Lung (tissue), 12 donors: Measurements from ENCODE around the gene SCIMP. TPM values are rescaled to one million over a fixed set of nuclear protein-coding genes. Genes with fewer than 3 reads are reported as not detected.
"Not testable (repeated sequence)": the region's sequence is repeated elsewhere in the genome, so short reads cannot be mapped to it uniquely, and the experiment has no call there.

Experiments used
- ATAC-seq: fragments of 200-7000 bp; cut with Tn5 transposase; one replicate; pipeline ENCODE4 v1.9.1; 2020; ENCODE audit warnings: moderate number of reproducible peaks; ENCODE audit not compliant: insufficient read depth, low FRiP score
- DNase-seq, 3 donors: peaks; one replicate each; pipeline ENCODE4 v3.0.0-alpha.2; 2013 to 2017
- H3K27ac ChIP-seq, 2 donors: one replicate each; pipeline ENCODE4 v1.5.1; 2013; ENCODE audit warnings: mild to moderate bottlenecking in 2 of 2, moderate library complexity in 2 of 2, control low read depth in 1 of 2, inconsistent platforms in 1 of 2, low read depth in 1 of 2, low read length in 1 of 2
- H3K27me3 ChIP-seq, 3 donors: one replicate each; pipeline ENCODE4 v1.5.1; 2013; ENCODE audit warnings: low read length in 2 of 3; ENCODE audit not compliant: control insufficient read depth in 3 of 3, insufficient read depth in 3 of 3
- H3K36me3 ChIP-seq, 4 donors: one replicate each; pipeline ENCODE4 v1.5.1; 2013; ENCODE audit warnings: low read length in 4 of 4, mild to moderate bottlenecking in 1 of 4, moderate library complexity in 1 of 4; ENCODE audit not compliant: control insufficient read depth in 4 of 4, insufficient read depth in 4 of 4
- H3K4me1 ChIP-seq, 5 donors: one replicate each; pipeline ENCODE4 v1.5.1; 2013; ENCODE audit warnings: low read length in 5 of 5, mild to moderate bottlenecking in 2 of 5, moderate library complexity in 1 of 5; ENCODE audit not compliant: control insufficient read depth in 5 of 5, insufficient read depth in 5 of 5
- H3K4me3 ChIP-seq: one replicate; pipeline ENCODE4 v1.5.1; 2013; ENCODE audit warnings: mild to moderate bottlenecking, control low read depth, moderate library complexity
- H3K9ac ChIP-seq, 2 donors: one replicate each; pipeline ENCODE4 v1.5.1; 2013; ENCODE audit warnings: low read length in 2 of 2, control low read depth in 1 of 2; ENCODE audit not compliant: insufficient read depth in 1 of 2
- H3K9me3 ChIP-seq, 4 donors: one replicate each; pipeline ENCODE4 v1.5.1; 2013; ENCODE audit warnings: low read length in 3 of 4, mild to moderate bottlenecking in 1 of 4, moderate library complexity in 1 of 4; ENCODE audit not compliant: control insufficient read depth in 4 of 4, insufficient read depth in 3 of 4
- CTCF ChIP-seq: IDR thresholded peaks from 2 replicates; pipeline ENCODE4 v1.5.1; 2012; ENCODE audit warnings: mild to moderate bottlenecking; ENCODE audit errors: control extremely low read depth, extremely low read depth
- WGBS, 2 donors: extraction: QIAGEN DNeasy Blood & Tissue Kit; methylation state at CpG; one replicate each; pipeline ENCODE4 v1.1.7; 2013; 5-methylcytosine and 5-hydroxymethylcytosine counted together
- polyA plus RNA-seq, 2 donors: library from polyadenylated mRNA; stranded (reverse); fragments of 200-250 nt; gene quantifications; one replicate each; pipeline ENCODE4 v1.2.1, GENCODE V29; 2013
- total RNA-seq, 2 donors: library from RNA; depleted of rRNA in 1 of 2; stranded (reverse); fragments of >200 nt in 1 of 2; gene quantifications; one replicate each; pipeline ENCODE4 v1.2.1, GENCODE V29; 2014 to 2021
- donor health status: control.
- donor health status: control.
- donor health status: Bipolar disorder and iron deficiency.
- donor health status: healthy.
- donor health status: DM: yes; HTN: yes; CAD: no.

The SCIMP gene
- total and polyA plus RNA-seq, 4 donors = 2.3 to 22.2 (median 11.2) TPM

GRCh38 chr17:5182597-5183409, 51.9 kb downstream of the SCIMP start:
- WGBS, 2 donors = 99% methylated on average over 6 of the region's 6 CpGs
- peaks cover 28 to 57% (median 39%) of the 10 kb centered on the region in 4 donors for H3K9me3 ChIP-seq
- no peak for TF ChIP-seq CTCF
- no peaks in the 10 kb centered on the region for H3K4me1 ChIP-seq
- DNase-seq = no peak
- H3K36me3 ChIP-seq = peaks cover 0 to 36% (median 15%) of the 10 kb centered on the region in 4 donors
- H3K4me3 ChIP-seq = no peak overlapping the region
- H3K27ac ChIP-seq = no peak overlapping the region
- H3K9ac ChIP-seq = no peak overlapping the region
- ATAC-seq = no peak
- no peaks in the 10 kb centered on the region for H3K27me3 ChIP-seq

GRCh38 chr17:5181509-5182305, 53.0 kb downstream of the SCIMP start:
- no peak for ATAC-seq
- DNase-seq = no peak
- Histone ChIP-seq H3K4me3 (no peak overlapping the region), H3K9me3 (peaks cover 24 to 54% (median 39%) of the 10 kb centered on the region in 4 donors), H3K9ac (no peak overlapping the region), H3K27ac (no peak overlapping the region), H3K4me1 (no peaks in the 10 kb centered on the region), H3K27me3 (no peaks in the 10 kb centered on the region), H3K36me3 (peaks cover 0 to 36% (median 10%) of the 10 kb centered on the region in 4 donors)
- TF ChIP-seq CTCF = no peak
- WGBS, 2 donors = 96 to 97% methylated on average over 10 of the region's 10 CpGs

- Histone ChIP-seq H3K4me1 (no peaks in the 10 kb centered on the region), H3K36me3 (peaks cover 3 to 37% (median 12%) of the 10 kb centered on the region in 4 donors), H3K9ac (no peak overlapping the region), H3K27ac (no peak overlapping the region), H3K9me3 (peaks cover 27 to 49% (median 32%) of the 10 kb centered on the region in 4 donors), H3K27me3 (no peaks in the 10 kb centered on the region), H3K4me3 (no peak overlapping the region)
- no peak for TF ChIP-seq CTCF
- 94 to 99% methylated on average over 12 of the region's 12 CpGs for WGBS, 2 donors
- DNase-seq (no peak), ATAC-seq (no peak)
Observed at GRCh38 chr17:5179003-5179402, 55.7 kb downstream of the SCIMP start.

GRCh38 chr17:5175027-5175426, 59.6 kb downstream of the SCIMP start:
- not testable (repeated sequence) for H3K9ac ChIP-seq, H3K27ac ChIP-seq, H3K4me3 ChIP-seq, H3K27me3 ChIP-seq, DNase-seq, H3K4me1 ChIP-seq, ATAC-seq
- peaks cover 0 to 13% (median 6%) of the 10 kb centered on the region in 4 donors for H3K36me3 ChIP-seq
- H3K9me3 ChIP-seq = peaks cover 0 to 19% (median 9%) of the 10 kb centered on the region in 4 donors
- WGBS, 2 donors = 91 to 93% methylated on average over 7 of the region's 7 CpGs

GRCh38 chr17:5165791-5166564, 68.7 kb downstream of the SCIMP start:
- not testable (repeated sequence) for DNase-seq, H3K4me3 ChIP-seq, ATAC-seq, H3K9me3 ChIP-seq, H3K4me1 ChIP-seq, H3K36me3 ChIP-seq, H3K27ac ChIP-seq, H3K27me3 ChIP-seq, H3K9ac ChIP-seq
- 27 to 50% methylated on average over 6 of the region's 7 CpGs for WGBS, 2 donors
